Sciatic nerve (tissue), 2 donors: ENCODE results near the gene DAND5. TPM values are rescaled to one million over a fixed set of nuclear protein-coding genes. Genes with fewer than 3 reads are reported as not detected.

Source experiments
- ATAC-seq: fragments of 200-7000 bp; cut with Tn5 transposase; one replicate; pipeline ENCODE4 v1.9.1; 2020; ENCODE audit warnings: mild to moderate bottlenecking, moderate library complexity
- DNase-seq: peaks from one replicate; pipeline ENCODE4 v3.0.0-alpha.2; 2020; ENCODE audit warnings: low spot score
- intact Hi-C: fragments of 100-400 bp; cut with DNase I; formaldehyde crosslinking; loops from one replicate; pipeline ENCODE4 v1.14.2; 2022
- microRNA-seq: library from miRNA; unstranded; fragments of <30 nt; microRNA quantifications from one replicate; pipeline ENCODE4 v1.2.0, GENCODE V29; 2020
- total RNA-seq: library from RNA; stranded (reverse); fragmentation: NEBNext Ultra II Directional; extraction: Animal tissue kit (Norgen Biotek cat#: 25700); gene quantifications from one replicate; pipeline ENCODE4 v1.2.1, GENCODE V29; 2021
- donor health status: DM: no; HTN: no; CAD: no.
- donor health status: DM: no; HTN: no; CAD: no.

The DAND5 gene
- total RNA-seq, 1 donor from 2014 or later: not detected

DNA sequence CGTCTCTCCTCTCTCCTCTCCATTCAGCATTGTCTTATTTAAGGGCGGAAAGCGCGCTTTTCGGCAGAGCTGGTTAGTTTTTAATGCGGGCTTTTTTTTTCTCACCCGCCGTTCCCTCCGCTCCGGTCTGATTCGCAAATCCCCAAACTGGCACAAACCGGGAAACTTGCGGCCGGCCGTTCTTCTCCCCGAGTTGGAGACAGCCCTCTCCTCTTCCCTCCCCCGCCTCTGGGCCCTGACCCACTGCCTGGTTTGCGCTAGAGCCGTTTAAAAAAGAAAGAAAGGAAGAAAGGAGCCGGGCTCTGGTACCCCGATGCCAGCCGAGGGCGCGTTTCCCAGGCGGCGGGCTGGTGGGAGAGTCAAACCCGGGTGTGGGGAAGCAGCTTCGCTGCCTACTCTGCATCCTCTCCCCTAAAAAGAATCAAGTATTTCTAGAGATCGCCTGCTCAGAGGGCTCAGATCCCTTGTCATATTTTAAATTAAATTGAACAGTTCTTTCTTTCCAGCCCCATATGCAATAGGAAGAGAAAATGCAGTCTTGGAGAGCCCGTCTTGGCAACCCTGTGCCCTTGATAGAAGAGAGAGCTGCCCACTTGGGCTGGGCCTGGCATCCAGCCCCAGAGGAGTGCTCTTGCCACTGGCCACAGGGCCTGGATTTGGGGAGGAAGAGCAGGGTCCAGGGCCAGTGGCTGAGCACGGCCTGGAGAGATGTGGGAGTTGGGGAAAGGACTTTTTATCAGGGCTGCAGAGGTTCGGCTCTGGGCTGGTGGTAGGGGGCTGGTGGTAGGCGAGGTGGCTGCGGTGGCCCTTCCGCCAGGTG lies 44.9 kb downstream of the DAND5 start:
- intact Hi-C loops: no loop called here
- DNase-seq: no peak
- no peak for ATAC-seq

DNA sequence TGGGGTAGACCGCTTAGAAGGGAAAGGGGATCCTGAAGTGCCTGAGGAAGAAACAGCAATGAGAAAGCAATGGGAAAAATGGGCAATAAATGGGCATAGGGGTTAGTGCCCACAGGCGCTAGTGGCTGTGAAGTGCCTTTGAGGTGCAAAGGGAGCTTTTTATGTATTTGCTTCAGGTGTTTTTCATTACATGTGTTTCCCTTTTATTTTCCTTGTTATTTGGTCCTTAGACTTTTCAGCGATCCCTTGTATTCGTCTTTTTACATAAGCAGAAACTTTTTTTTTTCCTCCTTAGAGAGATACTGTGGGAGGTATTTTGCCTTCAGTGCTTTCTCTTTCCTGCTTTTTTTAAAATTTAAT lies 45.5 kb downstream of the DAND5 start:
- ATAC-seq: no peak
- intact Hi-C loops: no loop called here
- DNase-seq: no peak

DNA sequence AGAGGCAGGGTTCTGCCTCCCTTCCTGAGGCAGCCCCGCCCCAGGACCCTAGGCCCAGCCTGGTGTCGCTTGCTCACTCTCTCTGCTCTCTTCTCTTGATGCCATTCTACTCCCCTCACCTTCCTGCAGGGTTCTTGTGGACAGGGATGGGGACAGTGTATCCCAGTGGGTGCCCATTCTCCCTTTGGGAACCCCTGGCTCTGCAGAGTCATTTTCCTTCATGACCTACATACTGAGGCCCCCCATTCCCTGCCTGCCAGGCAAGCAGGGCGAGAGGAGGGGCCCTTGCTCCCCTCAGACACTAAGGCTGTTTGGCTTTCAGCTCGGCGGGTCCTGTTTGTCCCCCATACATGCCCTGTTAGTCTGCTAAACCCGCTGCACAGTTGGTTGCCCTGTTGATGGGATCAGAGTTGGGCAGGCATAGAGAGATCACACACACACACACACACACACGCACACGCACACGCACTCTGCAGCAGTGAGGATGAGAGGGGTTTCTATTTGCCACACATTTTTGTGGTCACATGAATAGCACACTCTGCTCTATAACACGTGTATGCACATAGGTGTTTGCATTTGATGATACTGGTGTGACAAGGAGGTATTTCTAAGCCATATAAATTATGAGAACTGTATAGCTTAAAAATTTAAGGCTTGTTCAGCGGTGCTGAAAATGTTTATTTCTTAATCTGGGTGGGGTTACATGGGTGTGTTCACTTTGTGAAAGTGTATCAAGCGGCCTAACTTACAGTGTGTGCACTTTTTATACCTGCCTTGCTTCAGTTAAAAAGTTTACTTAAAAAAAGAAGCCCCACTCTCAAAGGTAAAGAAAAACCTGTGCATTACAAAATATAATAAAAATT lies 46.2 kb downstream of the DAND5 start:
- DNase-seq (no peak), ATAC-seq (no peak)
- intact Hi-C loops: no loop called here

DNA sequence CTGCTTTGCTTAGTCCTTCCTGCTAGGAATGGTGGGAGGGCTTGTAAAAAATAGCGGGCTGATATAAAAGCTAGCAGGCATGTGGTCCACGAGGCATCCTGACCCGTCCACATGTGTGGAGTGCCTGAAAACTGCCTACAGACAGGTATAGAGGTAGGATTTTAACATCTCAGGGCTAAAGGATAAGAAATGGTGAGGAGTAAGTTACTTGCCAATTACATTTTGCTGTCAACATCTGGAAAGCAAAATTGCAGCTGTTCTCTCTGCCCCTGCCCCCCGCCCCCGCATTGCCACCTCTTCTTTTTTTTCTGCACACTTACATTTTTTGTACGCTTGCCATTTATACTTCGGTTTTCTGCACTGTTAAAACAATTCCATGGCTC lies 46.9 kb downstream of the DAND5 start:
- intact Hi-C loops: no loop called here

DNA sequence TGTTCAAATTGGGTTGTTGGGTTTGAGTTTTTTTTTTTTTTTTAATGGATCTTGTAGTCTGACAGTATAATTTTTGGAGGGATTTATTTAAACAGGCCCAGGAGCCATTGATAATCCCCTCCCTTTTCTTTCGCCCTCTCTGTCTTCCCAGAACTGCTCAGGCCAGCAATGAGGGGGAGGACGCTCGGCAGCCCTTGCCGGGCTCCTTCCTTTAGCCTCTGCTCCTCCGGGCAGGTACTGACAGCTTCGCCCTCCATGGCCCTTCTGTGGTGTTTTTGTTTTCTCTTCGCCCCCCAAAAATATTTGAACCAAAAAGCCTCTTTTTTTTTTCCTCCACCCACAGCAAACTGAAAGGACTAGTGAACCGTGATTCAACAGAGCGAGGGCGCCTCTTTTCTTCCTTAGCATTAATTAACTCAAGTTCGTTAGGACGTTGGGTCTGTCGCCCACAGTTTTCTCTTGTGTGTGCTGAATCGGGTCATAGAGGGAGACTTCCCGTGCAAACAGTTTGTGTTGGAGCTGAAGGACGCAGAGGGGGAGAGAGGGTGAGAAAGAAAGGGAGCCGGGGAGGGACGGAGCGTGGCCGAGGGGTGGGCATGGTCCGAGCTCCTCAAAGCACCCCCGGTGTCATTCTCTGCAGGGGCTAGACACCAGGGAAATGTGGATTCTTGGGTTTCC lies 47.4 kb downstream of the DAND5 start:
- intact Hi-C loops: no loop called here
- ATAC-seq: no peak
- no peak for DNase-seq

More for the DNA sequence above, 46.9 kb downstream of the DAND5 start:
- ATAC-seq (no peak), DNase-seq (no peak)

DNA sequence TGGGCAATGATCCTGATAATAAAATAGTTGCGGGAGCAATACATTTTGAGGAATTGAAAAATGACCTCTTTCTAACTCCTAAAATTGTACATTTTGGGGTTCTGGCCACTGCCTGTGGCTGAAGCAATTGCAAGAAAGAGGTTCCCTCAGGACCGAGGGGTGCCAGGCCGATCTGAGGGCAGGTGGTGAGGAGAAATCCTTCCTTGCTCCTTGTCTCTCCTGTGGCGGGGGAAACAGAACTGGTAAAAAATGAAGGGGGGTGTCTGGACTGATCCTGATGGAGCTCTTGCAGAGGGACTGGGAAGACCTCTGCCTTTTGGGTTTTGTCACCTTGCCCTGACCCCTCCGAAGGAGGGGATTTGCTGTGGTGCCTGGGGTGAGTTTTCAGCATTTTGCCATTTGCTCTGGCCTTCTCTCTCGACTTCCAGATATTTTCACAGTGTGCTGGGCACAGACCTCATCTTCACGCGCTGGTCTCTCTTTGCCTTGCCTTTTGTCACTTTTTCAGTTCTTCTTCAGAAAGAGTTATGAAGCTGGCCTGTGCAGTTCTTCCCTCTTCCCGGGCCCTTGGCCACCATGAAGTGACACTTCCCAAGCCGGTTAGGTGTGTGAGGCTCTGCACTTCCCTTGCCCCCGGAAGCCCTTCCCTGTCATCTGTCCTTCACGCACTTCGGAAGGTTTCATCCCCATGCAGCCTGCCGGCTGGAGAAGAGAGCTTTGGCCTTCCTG lies 48.1 kb downstream of the DAND5 start:
- ATAC-seq (no peak), DNase-seq (no peak)
- intact Hi-C loops: no loop called here

DNA sequence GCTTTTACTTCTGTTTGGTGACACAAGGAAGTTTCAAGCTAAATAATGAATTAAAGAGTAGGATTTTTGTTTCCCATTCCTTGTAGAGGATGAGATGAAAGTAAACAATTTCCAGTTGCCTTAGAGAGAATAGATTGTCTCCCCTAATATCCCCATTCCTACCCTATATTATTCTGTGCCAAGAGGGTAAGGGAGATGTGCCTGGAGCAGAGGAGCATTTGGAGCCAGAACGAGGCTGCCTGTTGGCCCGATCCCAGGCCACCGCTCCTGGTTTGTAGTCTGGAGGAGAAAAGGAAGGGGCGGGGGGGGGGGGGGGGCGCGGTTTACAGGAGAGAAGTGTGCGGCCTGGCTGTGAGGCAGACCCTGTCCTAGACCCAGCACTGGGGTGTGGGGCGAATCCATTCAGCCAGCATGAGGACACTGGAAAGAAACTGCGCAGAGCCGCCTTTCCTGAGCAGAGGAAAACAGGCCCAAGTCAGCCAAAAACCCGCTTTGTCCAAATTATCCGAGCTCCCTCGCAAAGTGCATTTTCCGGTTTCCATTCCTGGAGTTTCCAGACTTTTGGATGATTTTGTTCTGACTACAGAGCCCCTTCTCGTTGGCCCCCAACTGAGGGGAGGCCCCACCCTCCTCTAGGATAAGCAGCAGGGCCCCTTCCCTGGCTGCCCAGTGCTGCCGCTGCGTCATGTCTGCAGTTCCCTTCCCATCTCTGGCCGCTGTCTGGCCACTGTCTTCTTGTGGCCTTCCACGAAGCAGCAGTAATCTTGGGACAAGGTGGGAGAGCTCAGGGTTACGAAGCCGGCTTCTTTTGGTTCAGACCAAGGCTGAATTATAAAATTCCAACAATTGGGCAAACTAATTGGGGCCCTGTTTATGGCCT lies 48.9 kb downstream of the DAND5 start:
- no peak for ATAC-seq

DNA sequence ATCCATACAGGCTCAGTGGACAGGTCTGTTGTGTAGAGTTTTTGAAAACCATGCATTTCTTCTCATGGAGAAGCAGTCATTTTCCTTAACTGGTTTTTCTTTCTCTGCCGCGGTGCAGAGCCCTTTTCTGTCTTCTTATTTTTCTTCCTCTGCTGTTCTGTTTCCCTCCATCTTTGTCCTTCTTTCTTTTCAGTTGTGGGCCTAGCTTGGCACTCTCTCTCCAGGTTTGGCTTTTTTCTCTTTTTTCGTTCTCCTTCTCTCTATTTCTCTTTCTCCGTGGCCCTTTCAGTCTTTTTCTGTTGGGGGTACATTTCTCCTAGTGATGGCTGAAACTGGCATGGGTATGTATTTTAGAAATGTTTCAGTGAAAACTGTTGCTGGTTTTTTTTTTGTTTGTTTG lies 50.0 kb downstream of the DAND5 start:
- DNase-seq: no peak
- no peak for ATAC-seq
- intact Hi-C loops: no loop called here

More for the DNA sequence above, 48.9 kb downstream of the DAND5 start:
- intact Hi-C loops: no loop called here
- DNase-seq: peak; percentile 84

DNA sequence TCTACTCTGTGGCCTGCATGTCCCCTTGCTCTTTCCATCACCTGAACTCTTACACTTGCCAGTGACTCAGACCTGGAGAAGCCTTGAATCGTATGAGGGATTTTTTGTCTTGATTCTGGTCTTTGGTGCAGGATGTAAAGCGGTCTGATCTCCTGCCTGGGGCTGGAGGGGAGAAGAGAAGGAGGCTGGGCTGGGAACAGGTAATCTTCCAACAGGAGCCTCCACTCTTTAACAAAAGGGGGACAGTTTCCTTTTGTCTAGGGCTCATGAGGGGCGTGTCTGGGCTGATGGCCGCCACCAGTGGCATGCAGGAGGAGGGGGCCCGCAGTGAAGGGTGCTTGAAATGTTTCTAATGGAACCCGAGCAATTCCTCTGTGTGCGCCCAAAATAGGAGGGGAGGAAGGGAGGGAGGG lies 50.6 kb downstream of the DAND5 start:
- intact Hi-C loops: no loop called here
- DNase-seq (no peak), ATAC-seq (no peak)

DNA sequence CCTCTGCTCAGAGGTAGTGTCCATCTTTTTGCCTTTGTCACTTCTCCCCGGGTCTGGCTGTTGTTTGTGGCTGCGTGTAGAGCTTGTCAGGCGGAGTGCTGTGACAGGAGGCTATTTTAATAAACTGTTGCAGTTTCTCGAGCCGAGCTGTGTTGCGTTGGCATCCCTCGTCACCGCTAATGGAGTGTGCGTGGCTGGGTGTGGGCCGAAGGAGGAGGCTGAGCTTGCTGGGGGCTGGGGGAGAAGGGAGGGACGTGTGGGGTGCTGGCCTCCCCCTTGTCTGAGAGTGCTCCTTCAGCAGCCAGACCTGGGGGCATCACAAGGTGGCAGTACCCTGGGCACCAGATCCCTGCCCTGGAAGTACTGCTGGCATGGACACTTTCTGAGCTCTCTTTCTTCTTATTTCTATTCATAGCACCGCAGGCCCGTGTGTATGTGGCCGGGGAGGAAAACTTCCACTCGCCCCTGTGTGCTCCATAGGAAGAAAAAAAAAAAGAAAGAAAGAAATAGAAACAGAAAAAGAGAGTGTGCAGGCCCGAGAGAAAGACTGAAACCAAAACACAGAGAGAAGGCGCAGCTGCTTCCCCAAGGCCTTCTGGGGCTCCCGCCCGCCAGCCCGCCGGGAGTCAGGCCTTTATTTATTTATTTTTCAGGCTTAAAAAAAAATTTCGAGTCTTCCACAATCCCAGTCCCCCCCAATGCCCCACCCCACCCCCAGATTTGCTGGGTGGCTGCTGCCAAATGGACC lies 52.9 kb downstream of the DAND5 start:
- DNase-seq (no peak), ATAC-seq (peak; percentile 51)
- intact Hi-C loops: no loop called here

DNA sequence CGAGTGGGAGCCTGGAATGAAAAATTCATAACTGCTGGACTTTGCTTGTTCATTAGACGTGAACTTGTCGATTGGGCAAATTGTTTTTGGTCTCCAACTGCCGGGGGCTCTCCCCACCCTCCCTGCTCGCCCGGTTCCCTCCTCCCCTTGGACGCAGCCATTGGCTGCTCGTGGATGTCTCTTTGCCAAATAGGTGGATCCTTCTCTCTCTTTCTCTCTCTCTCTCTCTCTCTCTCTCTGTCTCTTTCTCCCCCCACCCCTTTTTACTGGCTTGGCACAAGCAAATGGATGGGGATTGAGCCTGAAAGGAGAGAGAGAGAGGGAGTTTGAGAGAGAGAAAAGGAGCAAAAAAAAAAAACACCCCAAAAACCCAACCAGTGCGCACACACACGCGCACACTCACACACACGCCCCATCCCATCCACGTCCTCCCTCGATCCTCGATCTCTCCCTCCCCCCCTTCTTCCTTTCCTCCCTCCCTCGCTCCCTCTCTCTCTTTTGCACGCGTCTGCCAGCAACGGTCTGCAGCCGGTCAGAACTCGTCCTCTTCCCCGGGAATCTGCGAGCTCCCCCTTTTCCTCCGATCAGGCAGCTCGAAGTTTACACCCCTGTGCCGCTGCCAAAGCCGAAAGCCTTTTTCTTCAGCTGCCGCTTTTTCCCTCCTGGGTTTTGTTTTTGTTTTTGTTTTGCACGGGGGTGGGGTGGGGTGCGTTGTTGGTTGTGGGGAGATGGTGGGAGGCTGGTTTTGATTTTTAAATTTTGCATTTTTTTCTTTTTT lies 53.7 kb downstream of the DAND5 start:
- intact Hi-C loops: no loop called here

DNA sequence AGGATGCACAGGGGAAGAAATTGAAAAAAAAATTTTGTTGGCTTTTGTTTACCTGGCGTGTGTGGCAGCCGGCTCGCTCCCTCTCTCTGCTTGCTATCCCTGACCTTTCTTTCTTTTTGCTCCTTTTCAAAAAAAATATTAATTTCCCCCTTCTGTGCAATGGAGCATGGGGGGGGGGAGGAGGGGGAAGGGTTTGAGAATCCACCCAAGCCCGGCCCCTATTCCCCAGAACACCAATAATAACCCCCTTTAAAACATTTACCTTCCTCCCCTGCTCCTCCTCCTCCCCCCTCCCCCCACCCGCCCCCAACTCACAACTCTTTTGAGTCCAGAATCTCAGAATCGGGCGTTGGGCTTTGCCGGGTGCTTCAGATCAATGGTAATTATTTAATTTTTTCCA lies 54.3 kb downstream of the DAND5 start:
- intact Hi-C loops: no loop called here
- ATAC-seq (peak; percentile 0), DNase-seq (no peak)

More for the DNA sequence above, 53.7 kb downstream of the DAND5 start:
- ATAC-seq (peak; percentile 94), DNase-seq (peak; percentile 92)

Small RNAs within 50 kb of the gene (microRNA-seq; reads per million reads assigned to microRNA genes)
- gene MIR5695 (not detected), gene MIR6515 (1.8 reads per million)

Other genes starting within 250 kb of the DAND5 start
- gene TNPO2, start 245.6 kb upstream of the DAND5 start, total RNA-seq: 70.6 TPM
- gene TRIR, start 234.9 kb upstream of the DAND5 start, total RNA-seq: 128 TPM
- 30.1 TPM for gene GET3, start 232.1 kb upstream of the DAND5 start, total RNA-seq
- not detected for gene BEST2, start 217.8 kb upstream of the DAND5 start, total RNA-seq
- gene HOOK2, start 194.0 kb upstream of the DAND5 start, total RNA-seq: 45.1 TPM
- gene JUNB, start 178.1 kb upstream of the DAND5 start, total RNA-seq: 279 TPM
- 117 TPM for gene PRDX2, start 167.8 kb upstream of the DAND5 start, total RNA-seq
- 2.4 TPM for gene THSD8, start 167.5 kb upstream of the DAND5 start, total RNA-seq
- 5.1 TPM for gene RNASEH2A, start 163.0 kb upstream of the DAND5 start, total RNA-seq
- gene RTBDN, start 135.0 kb upstream of the DAND5 start, total RNA-seq: not detected
- 0.31 TPM for gene MAST1, start 131.1 kb upstream of the DAND5 start, total RNA-seq
- gene DNASE2, start 88.1 kb upstream of the DAND5 start, total RNA-seq: 26.7 TPM
- 1.1 TPM for gene KLF1, start 82.4 kb upstream of the DAND5 start, total RNA-seq
- gene GCDH, start 78.4 kb upstream of the DAND5 start, total RNA-seq: 24.4 TPM
- not detected for gene SYCE2, start 50.3 kb upstream of the DAND5 start, total RNA-seq
- gene FARSA, start 35.9 kb upstream of the DAND5 start, total RNA-seq: 33.7 TPM
- gene CALR, start 31.0 kb upstream of the DAND5 start, total RNA-seq: 454 TPM
- gene RAD23A, start 23.7 kb upstream of the DAND5 start, total RNA-seq: 102 TPM
- 13.7 TPM for gene GADD45GIP1, start 12.4 kb upstream of the DAND5 start, total RNA-seq
- gene NFIX, start 25.9 kb downstream of the DAND5 start, total RNA-seq: 131 TPM
- 20.2 TPM for gene LYL1, start 133.3 kb downstream of the DAND5 start, total RNA-seq
- gene TRMT1, start 147.2 kb downstream of the DAND5 start, total RNA-seq: 34.7 TPM
- 30.7 TPM for gene NACC1, start 148.7 kb downstream of the DAND5 start, total RNA-seq
- gene STX10, start 180.8 kb downstream of the DAND5 start, total RNA-seq: 48.3 TPM
- 102 TPM for gene IER2, start 180.8 kb downstream of the DAND5 start, total RNA-seq